ENCODE measurements around the gene CAB39.

DNA sequence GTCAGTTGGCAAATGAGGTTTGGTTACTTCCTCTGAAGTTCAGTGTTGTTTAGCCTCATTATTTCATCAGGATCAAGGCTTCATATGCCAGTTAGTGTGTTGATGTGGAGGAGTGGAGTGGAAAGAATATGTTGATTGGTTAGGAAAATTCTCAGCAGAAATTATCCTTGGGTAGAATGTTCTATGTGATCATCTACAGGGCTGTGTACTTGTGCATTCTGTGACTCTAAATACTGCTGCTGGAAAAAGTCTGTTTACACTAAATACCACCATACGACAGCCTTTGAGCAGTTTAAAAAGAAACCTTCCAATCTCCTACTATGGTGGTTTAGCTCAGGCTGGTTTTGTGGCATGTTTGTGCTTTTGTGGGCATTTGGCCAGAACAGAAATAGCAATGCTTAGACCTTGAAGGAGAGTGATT, 25.8 kb downstream of the CAB39 start:
- no peak for TF ChIP-seq EZH2 (IDR thresholded peaks at IDR 0.05; ENCODE audit: borderline replicate concordance, insufficient read depth, low read depth, low read length, poor library complexity, severe bottlenecking)
- TF ChIP-seq, protein P1, sequence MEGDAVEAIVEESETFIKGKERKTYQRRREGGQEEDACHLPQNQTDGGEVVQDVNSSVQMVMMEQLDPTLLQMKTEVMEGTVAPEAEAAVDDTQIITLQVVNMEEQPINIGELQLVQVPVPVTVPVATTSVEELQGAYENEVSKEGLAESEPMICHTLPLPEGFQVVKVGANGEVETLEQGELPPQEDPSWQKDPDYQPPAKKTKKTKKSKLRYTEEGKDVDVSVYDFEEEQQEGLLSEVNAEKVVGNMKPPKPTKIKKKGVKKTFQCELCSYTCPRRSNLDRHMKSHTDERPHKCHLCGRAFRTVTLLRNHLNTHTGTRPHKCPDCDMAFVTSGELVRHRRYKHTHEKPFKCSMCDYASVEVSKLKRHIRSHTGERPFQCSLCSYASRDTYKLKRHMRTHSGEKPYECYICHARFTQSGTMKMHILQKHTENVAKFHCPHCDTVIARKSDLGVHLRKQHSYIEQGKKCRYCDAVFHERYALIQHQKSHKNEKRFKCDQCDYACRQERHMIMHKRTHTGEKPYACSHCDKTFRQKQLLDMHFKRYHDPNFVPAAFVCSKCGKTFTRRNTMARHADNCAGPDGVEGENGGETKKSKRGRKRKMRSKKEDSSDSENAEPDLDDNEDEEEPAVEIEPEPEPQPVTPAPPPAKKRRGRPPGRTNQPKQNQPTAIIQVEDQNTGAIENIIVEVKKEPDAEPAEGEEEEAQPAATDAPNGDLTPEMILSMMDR (IDR thresholded peaks at IDR 0.05) = no peak

Data from B cell (primary cell).